Epidermal melanocyte (primary cell): Measurements from ENCODE around the gene NBPF11.
"Not testable (repeated sequence)": the region's sequence is repeated elsewhere in the genome, so short reads cannot be mapped to it uniquely, and the experiment has no call there.

Experiments used
- DNase-seq: peaks from one replicate; pipeline ENCODE4 v3.0.0; 2011; ENCODE audit warnings: low spot score; ENCODE audit not compliant: insufficient read length

Gene NBPF11

GRCh38 chr1:148151911-148152656 lies at the start of gene NBPF11:
NBPF11 (minus strand) TSS chr1:148152281; CDS start chr1:148127003, 25,278 bp downstream.
- DNase-seq, result not testable (repeated sequence)

- DNase-seq, result not testable (repeated sequence)
Measured at GRCh38 chr1:148197396-148197795, 45.3 kb upstream of the NBPF11 start.

- not testable (repeated sequence) for DNase-seq
Measured at GRCh38 chr1:148196949-148197348, 44.9 kb upstream of the NBPF11 start.

- not testable (repeated sequence) for DNase-seq
Measured at GRCh38 chr1:148195115-148195514, 43.0 kb upstream of the NBPF11 start.

GRCh38 chr1:148188768-148189167 lies 36.7 kb upstream of the NBPF11 start:
- not testable (repeated sequence) for DNase-seq

GRCh38 chr1:148178682-148179081 lies 26.6 kb upstream of the NBPF11 start:
- not testable (repeated sequence) for DNase-seq

- not testable (repeated sequence) for DNase-seq
Measured at GRCh38 chr1:148175414-148175813, 23.3 kb upstream of the NBPF11 start.

- not testable (repeated sequence) for DNase-seq
Measured at GRCh38 chr1:148171995-148172394, 19.9 kb upstream of the NBPF11 start.

- no peak for DNase-seq
Measured at GRCh38 chr1:148166558-148167492, 14.7 kb upstream of the NBPF11 start.

GRCh38 chr1:148162363-148162762 lies 10.3 kb upstream of the NBPF11 start:
- DNase-seq, result no peak

- DNase-seq, result no peak
Measured at GRCh38 chr1:148161053-148161901, 9.2 kb upstream of the NBPF11 start.

GRCh38 chr1:148160343-148161052 lies 8.4 kb upstream of the NBPF11 start:
- no peak for DNase-seq

GRCh38 chr1:148160048-148160342 lies 7.9 kb upstream of the NBPF11 start:
- no peak for DNase-seq

- no peak for DNase-seq
Measured at GRCh38 chr1:148158341-148159003, 6.4 kb upstream of the NBPF11 start.

- DNase-seq, result not testable (repeated sequence)
Measured at GRCh38 chr1:148157803-148158202, 5.7 kb upstream of the NBPF11 start.

GRCh38 chr1:148155494-148156275 lies 3.6 kb upstream of the NBPF11 start:
- DNase-seq, result not testable (repeated sequence)

GRCh38 chr1:148152795-148153194 lies 714 bp upstream of the NBPF11 start:
- not testable (repeated sequence) for DNase-seq

- not testable (repeated sequence) for DNase-seq
Measured at GRCh38 chr1:148151371-148151819, 686 bp downstream of the NBPF11 start.

GRCh38 chr1:148150945-148151344 lies 1.1 kb downstream of the NBPF11 start:
- DNase-seq, result not testable (repeated sequence)
